K562 (cell line): ENCODE data around the gene SPRY4. TPM values are rescaled to one million over a fixed set of nuclear protein-coding genes. Genes with fewer than 3 reads are reported as not detected.

Experiments used
- ATAC-seq: fragments of 200-7000 bp; cut with Tn5 transposase; 3 replicates; pipeline ENCODE4 v1.9.1; 2020; ENCODE audit warnings: moderate library complexity
- BruUV-seq: library from RNA; stranded (reverse); fragments of 400-500 nt; replicated peaks from 2 replicates; lab custom pipeline; 2021; lab: Mats Ljungman, UMichigan
- CTCF ChIA-PET: fragments of 300-600 bp; formaldehyde crosslinking; extraction: SDS; loops from one replicate; lab custom pipeline; 2021; ENCODE audit warnings: low intra/inter-chr PET ratio; lab: Yijun Ruan, JAX
- POLR2A ChIA-PET: fragments of 300-600, 350-650 bp; sonication (Branson Sonifier 250); formaldehyde crosslinking; extraction: SDS; loops from one replicate; lab custom pipeline; 2021; ENCODE audit warnings: antibody characterized with exemption, inconsistent platforms; lab: Yijun Ruan, JAX
- DNase-seq, 4 experiments: peaks; one replicate each; pipeline versions ENCODE4 v3.0.0 to v3.0.0-alpha.2; 2011 to 2018; ENCODE audit warnings: low spot score in 3 of 4, mixed read lengths in 3 of 4; ENCODE audit errors: extremely low read depth in 1 of 4
- FAIRE-seq: peaks from 2 replicates; lab custom pipeline; 2011; peaks lifted over from hg19 to GRCh38; lab: Jason Lieb, UNC
- H2AFZ ChIP-seq: 2 replicates; pipeline ENCODE4 v1.6.0; 2011; ENCODE audit warnings: low read depth, low read length, control low read depth, inconsistent platforms
- H3K27ac ChIP-seq: fragments of 200-600 bp; 3 replicates; pipeline ENCODE4 v1.8.0; 2011; ENCODE audit warnings: low read depth, mild to moderate bottlenecking, control low read depth, inconsistent platforms, low read length, moderate library complexity, mixed read lengths; ENCODE audit errors: extremely low read depth
- H3K27me3 ChIP-seq, 2 experiments: fragments of 300-600 bp in 1 of 2; 2 replicates in 1 of 2; 3 replicates in 1 of 2; pipeline versions ENCODE4 v1.6.0 to v1.8.0; 2011; ENCODE audit warnings: inconsistent platforms in 2 of 2, low read length in 2 of 2, mild to moderate bottlenecking in 1 of 2, mixed read lengths in 1 of 2, moderate library complexity in 1 of 2; ENCODE audit not compliant: control insufficient read depth in 2 of 2, insufficient read depth in 2 of 2
- H3K36me3 ChIP-seq: fragments of 300-600 bp; 3 replicates; pipeline ENCODE4 v1.8.0; 2011; ENCODE audit warnings: mild to moderate bottlenecking, low read length, inconsistent platforms; ENCODE audit not compliant: control insufficient read depth, insufficient read depth
- H3K4me1 ChIP-seq, 2 experiments: fragments of 200-600 bp in 1 of 2; replicated peaks in 1 of 2; 2 replicates in 1 of 2; 3 replicates in 1 of 2; pipeline versions ENCODE4 v1.5.1 to v1.8.0; 2011; ENCODE audit warnings: inconsistent platforms in 2 of 2, low read length in 2 of 2, mild to moderate bottlenecking in 1 of 2, mixed read lengths in 1 of 2, moderate library complexity in 1 of 2; ENCODE audit not compliant: control insufficient read depth in 2 of 2, insufficient read depth in 2 of 2
- H3K4me2 ChIP-seq: 2 replicates; pipeline ENCODE4 v1.6.1; 2011; ENCODE audit warnings: low read length, control low read depth, inconsistent platforms, mixed read lengths; ENCODE audit not compliant: insufficient read depth
- H3K4me3 ChIP-seq: fragments of 200-600 bp; sonication (generic), shearing (Covaris generic); 2 replicates; pipeline ENCODE4 v1.5.1; 2016; ENCODE audit warnings: control low read depth, inconsistent platforms
- H3K79me2 ChIP-seq: fragments of 200-600 bp; 3 replicates; pipeline ENCODE4 v1.8.0; 2011; ENCODE audit warnings: low read length, inconsistent platforms; ENCODE audit not compliant: control insufficient read depth, insufficient read depth
- H3K9ac ChIP-seq, 2 experiments: 2 replicates each; pipeline versions ENCODE4 v1.6.0 to v1.6.1; 2011; ENCODE audit warnings: low read depth in 2 of 2, low read length in 2 of 2, control low read depth in 1 of 2, inconsistent platforms in 1 of 2, mild to moderate bottlenecking in 1 of 2, mixed read lengths in 1 of 2; ENCODE audit not compliant: insufficient read depth in 1 of 2
- H3K9me1 ChIP-seq: one replicate; pipeline ENCODE4 v1.6.0; 2011; ENCODE audit warnings: inconsistent platforms, mild to moderate bottlenecking, low read length, moderate library complexity; ENCODE audit not compliant: control insufficient read depth, insufficient read depth
- H3K9me3 ChIP-seq: replicated peaks from 2 replicates; pipeline ENCODE4 v1.5.1; 2011; ENCODE audit warnings: low read depth, low read length, inconsistent platforms; ENCODE audit not compliant: control insufficient read depth, insufficient read depth
- H4K20me1 ChIP-seq: replicated peaks from 2 replicates; pipeline ENCODE4 v1.6.1; 2011; ENCODE audit warnings: low read length, inconsistent platforms, mixed read lengths; ENCODE audit not compliant: control insufficient read depth, insufficient read depth
- DDX20 ChIP-seq: fragments of 450-650 bp; IDR thresholded peaks from 2 replicates; pipeline ENCODE4 v1.6.1; 2016; ENCODE audit warnings: missing genetic modification characterization, low read depth, mild to moderate bottlenecking, missing compliant biosample characterization, moderate library complexity
- HNRNPH1 ChIP-seq: fragments of 200-400 bp; formaldehyde crosslinking; optimal IDR thresholded peaks from 2 replicates; pipeline ENCODE3; 2017; ENCODE audit warnings: low read depth, mild to moderate bottlenecking, low read length, moderate library complexity
- NR2F6 ChIP-seq: fragments of 450-650 bp; formaldehyde crosslinking; IDR thresholded peaks from 2 replicates; pipeline ENCODE4 v1.4.0; 2020; ENCODE audit warnings: mild to moderate bottlenecking
- POLR2AphosphoS2 ChIP-seq: IDR thresholded peaks from 2 replicates; pipeline ENCODE4 v1.6.1; 2012; ENCODE audit warnings: low read length, improper control_type of control experiment
- WGBS: fragments of 100-300 bp; shearing (Covaris generic); methylation state at CpG from one replicate; pipeline ENCODE4 v1.1.6; 2016; ENCODE audit warnings: low coverage, mixed read lengths; ENCODE audit not compliant: insufficient coverage; ENCODE audit errors: missing lambda C conversion rate; 5-methylcytosine and 5-hydroxymethylcytosine counted together
- in situ Hi-C: fragments of 300-500 bp; cut with MboI; formaldehyde crosslinking; loops from 4 replicates; pipeline ENCODE4 v1.15.0; 2018; ENCODE audit warnings: inconsistent platforms, mixed read lengths
- intact Hi-C: fragments of 100-400 bp; cut with micrococcal nuclease; formaldehyde crosslinking; loops from 2 replicates; pipeline ENCODE4 v1.14.2; 2022
- polyA plus RNA-seq, 8 experiments: library from polyadenylated mRNA; depleted of rRNA in 4 of 8; stranded (reverse) in 5 of 8; unstranded in 3 of 8; fragments of >200 nt; fragmentation: Nextera tagmentation in 2 of 8; fragmentation: Illumina TruSeq in 1 of 8; extraction: Ambion mirVana in 2 of 8; extraction: Trizol in 1 of 8; gene quantifications; 2 replicates each; pipeline versions ENCODE4 v1.2.1 to v1.2.3, GENCODE V29; 2011 to 2014; ENCODE audit warnings: inconsistent platforms in 1 of 8, missing spikeins in 1 of 8
- total RNA-seq, 7 experiments: library from RNA; depleted of rRNA in 6 of 7; stranded (reverse); fragments of >200 nt in 6 of 7; fragmentation: Illumina TruSeq in 2 of 7; extraction: Trizol in 2 of 7; gene quantifications; 2 replicates each; pipeline versions ENCODE4 v1.2.1 to v1.2.3, GENCODE V29; 2011 to 2021; ENCODE audit warnings: low replicate concordance in 1 of 7
- TF ChIP-seq, protein P1 (sequence below): IDR thresholded peaks from 2 replicates; pipeline ENCODE4 v1.6.1; 2016; ENCODE audit warnings: missing genetic modification characterization, missing compliant biosample characterization

Gene SPRY4
- total and polyA plus RNA-seq, 9 of the 15 experiments (the other 6 are each of a cell fraction or from before 2014, with no cell fraction given), result 2.6 to 24.2 (median 9.5) TPM

DNA sequence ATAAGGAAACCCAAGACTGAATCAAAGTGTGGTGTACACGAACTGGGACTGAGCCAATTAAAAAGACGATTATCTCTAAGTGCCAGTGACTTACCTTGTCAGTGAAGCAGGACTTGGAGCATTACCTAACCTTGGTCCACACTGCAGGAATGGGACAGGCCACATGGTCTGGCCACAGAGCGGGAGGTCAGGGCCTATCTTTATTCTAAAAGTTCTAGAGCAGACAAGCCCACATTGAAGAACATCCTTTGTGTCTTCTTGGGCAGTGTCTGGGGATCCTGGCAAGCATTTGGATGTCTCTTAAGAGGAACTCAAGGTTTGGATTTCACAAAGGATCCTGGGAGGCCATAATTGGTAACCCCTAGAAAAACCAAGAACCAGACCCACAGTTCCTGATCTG is 16.5 kb downstream of the SPRY4 start:
- peaks cover 7% of the 10 kb centered on the region; the same call in 1 of the 2 replicates for H4K20me1 ChIP-seq
- ChIA-PET CTCF (no interaction called here), POLR2A (interaction anchor here (0.9 kb wide), 1 partner anchor 10 kb away, joined by 5 read pairs; no protein-coding TSS in a partner anchor)
- in situ Hi-C loops (no loop called here), intact Hi-C loops (no loop called here)
- no peaks in the 10 kb centered on the region for H3K4me1 ChIP-seq
- no peak overlapping the region for H3K4me3 ChIP-seq
- BruUV-seq, result no TSS peak
- WGBS, result 52% methylated on average over 3 of the region's 3 CpGs
- DNase-seq (no peak), ATAC-seq (peak; percentile 5; the same call in 1 of the 3 replicates), FAIRE-seq (no peak)
- TF ChIP-seq POLR2AphosphoS2 (0 out of 2 replicates have a peak, but pooled peaks have one; percentile 10), HNRNPH1 (no peak), DDX20 (tag) (no peak), NR2F6 (CRISPR knock-in tag) (no peak)
- TF ChIP-seq, protein P1, sequence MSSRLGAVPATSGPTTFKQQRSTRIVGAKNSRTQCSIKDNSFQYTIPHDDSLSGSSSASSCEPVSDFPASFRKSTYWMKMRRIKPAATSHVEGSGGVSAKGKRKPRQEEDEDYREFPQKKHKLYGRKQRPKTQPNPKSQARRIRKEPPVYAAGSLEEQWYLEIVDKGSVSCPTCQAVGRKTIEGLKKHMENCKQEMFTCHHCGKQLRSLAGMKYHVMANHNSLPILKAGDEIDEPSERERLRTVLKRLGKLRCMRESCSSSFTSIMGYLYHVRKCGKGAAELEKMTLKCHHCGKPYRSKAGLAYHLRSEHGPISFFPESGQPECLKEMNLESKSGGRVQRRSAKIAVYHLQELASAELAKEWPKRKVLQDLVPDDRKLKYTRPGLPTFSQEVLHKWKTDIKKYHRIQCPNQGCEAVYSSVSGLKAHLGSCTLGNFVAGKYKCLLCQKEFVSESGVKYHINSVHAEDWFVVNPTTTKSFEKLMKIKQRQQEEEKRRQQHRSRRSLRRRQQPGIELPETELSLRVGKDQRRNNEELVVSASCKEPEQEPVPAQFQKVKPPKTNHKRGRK (tag), result no peak
- H3K9ac ChIP-seq, result no peak overlapping the region
- H3K27me3 ChIP-seq, result no peaks in the 10 kb centered on the region
- H3K27ac ChIP-seq, result no peak overlapping the region
- no peak overlapping the region for H2AFZ ChIP-seq
- H3K9me3 ChIP-seq, result no peaks in the 10 kb centered on the region
- H3K36me3 ChIP-seq, result peaks cover 34% of the 10 kb centered on the region; the same call in 2 of the 3 replicates
- no peak overlapping the region for H3K4me2 ChIP-seq
- no peaks in the 10 kb centered on the region for H3K9me1 ChIP-seq
- peaks cover 7% of the 10 kb centered on the region; the same call in 2 of the 3 replicates for H3K79me2 ChIP-seq
